Activated CD4-positive, alpha-beta memory T cell treated with anti-CD3 and anti-CD28 coated beads for 36 hours (primary cell): Measurements from ENCODE around the gene PLA1A. TPM values are rescaled to one million over a fixed set of nuclear protein-coding genes. Genes with fewer than 3 reads are reported as not detected.
"Not testable (repeated sequence)": the region's sequence is repeated elsewhere in the genome, so short reads cannot be mapped to it uniquely, and the experiment has no call there.

Experiments used
- CTCF ChIA-PET: fragments of 350-600 bp; sonication (Branson Sonifier 250); formaldehyde crosslinking; loops from one replicate; lab custom pipeline; 2021; ENCODE audit warnings: antibody characterized with exemption, inconsistent platforms; lab: Charles Lee
- POLR2A ChIA-PET: fragments of 350-600 bp; sonication (Branson Sonifier 250); formaldehyde crosslinking; loops from one replicate; lab custom pipeline; 2021; ENCODE audit warnings: antibody characterized with exemption; lab: Charles Lee
- DNase-seq: peaks from one replicate; pipeline ENCODE4 v3.0.0-alpha.2; 2020
- H3K27ac Mint-ChIP-seq: one replicate; pipeline ENCODE4 v1.8.0; 2021; ENCODE audit warnings: mixed read lengths
- H3K27me3 Mint-ChIP-seq: one replicate; pipeline ENCODE4 v1.8.0; 2021; ENCODE audit warnings: mixed read lengths
- H3K36me3 Mint-ChIP-seq: one replicate; pipeline ENCODE4 v1.8.0; 2021; ENCODE audit warnings: mixed read lengths
- H3K4me1 Mint-ChIP-seq: one replicate; pipeline ENCODE4 v1.8.0; 2021; ENCODE audit warnings: low read depth, mixed read lengths
- H3K4me3 Mint-ChIP-seq: one replicate; pipeline ENCODE4 v1.8.0; 2021; ENCODE audit warnings: mild to moderate bottlenecking, mixed read lengths
- H3K9me3 Mint-ChIP-seq: one replicate; pipeline ENCODE4 v1.8.0; 2021; ENCODE audit warnings: mixed read lengths
- intact Hi-C: fragments of 100-400 bp; cut with micrococcal nuclease; formaldehyde crosslinking; loops from one replicate; pipeline ENCODE4 v1.15.1; 2023
- total RNA-seq, 2 experiments: library from RNA; stranded (reverse); gene quantifications; one replicate each; pipeline ENCODE4 v1.2.3, GENCODE V29; 2021

PLA1A gene
- total RNA-seq, 2 experiments from 2014 or later: 0.31 to 0.34 TPM

DNA sequence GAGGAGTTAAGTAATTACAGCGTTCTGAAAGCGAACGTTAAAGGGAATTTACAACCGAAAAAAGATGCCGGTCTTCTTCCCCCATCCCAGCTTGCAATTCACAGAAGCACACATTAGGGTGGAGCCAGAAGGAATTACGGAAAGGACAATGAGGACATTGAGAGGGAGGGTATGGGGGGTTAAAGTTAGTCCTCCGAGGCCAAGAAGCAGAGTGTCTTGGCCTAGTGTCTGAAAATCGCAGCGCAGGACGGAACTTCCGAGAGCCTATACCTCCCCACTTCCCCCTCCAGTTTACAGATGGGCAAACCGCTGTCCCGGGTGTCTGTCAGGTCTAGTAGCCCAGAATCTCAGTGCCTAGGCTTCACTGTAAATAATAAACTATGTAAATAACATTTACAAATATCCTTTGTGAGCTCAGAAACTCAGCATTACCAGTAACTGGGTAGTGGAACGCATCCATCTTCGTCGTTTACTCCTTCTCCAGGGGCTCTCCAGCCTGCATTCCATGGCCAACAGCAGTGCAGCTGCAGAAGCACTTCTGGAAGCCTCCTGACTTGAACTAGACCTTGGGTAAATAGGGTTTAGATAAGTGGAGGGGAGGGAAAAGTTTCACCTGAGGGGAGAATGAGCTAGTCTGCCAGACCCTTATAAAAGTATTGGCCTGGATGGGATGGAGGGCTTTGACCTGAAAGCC is 17.5 kb upstream of the PLA1A start:
- DNase-seq: peak; percentile 25
- intact Hi-C loops: loop anchor here (1.0 kb wide), 1 partner anchor 97 kb away; the partner anchor contains the start of gene COX17
- H3K4me1 Mint-ChIP-seq: peaks cover 26% of the 10 kb centered on the region

GRCh38 chr3:119582178-119582577 is 15.5 kb upstream of the PLA1A start:
- peaks cover 3% of the 10 kb centered on the region for H3K27me3 Mint-ChIP-seq
- no peaks in the 10 kb centered on the region for H3K9me3 Mint-ChIP-seq
- ChIA-PET POLR2A (interaction anchor here (3.6 kb wide), 1 partner anchor 94 kb away, joined by 13 read pairs; no protein-coding TSS in a partner anchor), CTCF (interaction anchor here (1.6 to 3.7 kb wide), 2 partner anchors 19 to 22 kb away, joined by 6 to 16 read pairs; no protein-coding TSS in a partner anchor)
- no peak overlapping the region for H3K4me3 Mint-ChIP-seq
- H3K4me1 Mint-ChIP-seq: peaks cover 28% of the 10 kb centered on the region
- peak overlapping the region; percentile 39 for H3K27ac Mint-ChIP-seq
- peak; percentile 69 for DNase-seq
- intact Hi-C loops: loop anchor here (1.0 to 2.0 kb wide), 2 partner anchors 20 to 57 kb away; no protein-coding TSS in a partner anchor
- H3K36me3 Mint-ChIP-seq: no peaks in the 10 kb centered on the region

More for the DNA sequence above, 17.5 kb upstream of the PLA1A start:
- ChIA-PET POLR2A (interaction anchor here (0.6 to 3.6 kb wide), 5 partner anchors 17 to 711 kb away, joined by 3 to 13 read pairs (median 4); partner anchors contain the start of gene ARHGAP31), CTCF (interaction anchor here (0.7 to 3.7 kb wide), 5 partner anchors 21 to 829 kb away, joined by 3 to 16 read pairs (median 4); partner anchors contain the start of gene CD80)
- peaks cover 3% of the 10 kb centered on the region for H3K27me3 Mint-ChIP-seq
- peak overlapping the region; percentile 74 for H3K4me3 Mint-ChIP-seq
- no peaks in the 10 kb centered on the region for H3K9me3 Mint-ChIP-seq
- H3K36me3 Mint-ChIP-seq: no peaks in the 10 kb centered on the region
- peak overlapping the region; percentile 61 for H3K27ac Mint-ChIP-seq

DNA sequence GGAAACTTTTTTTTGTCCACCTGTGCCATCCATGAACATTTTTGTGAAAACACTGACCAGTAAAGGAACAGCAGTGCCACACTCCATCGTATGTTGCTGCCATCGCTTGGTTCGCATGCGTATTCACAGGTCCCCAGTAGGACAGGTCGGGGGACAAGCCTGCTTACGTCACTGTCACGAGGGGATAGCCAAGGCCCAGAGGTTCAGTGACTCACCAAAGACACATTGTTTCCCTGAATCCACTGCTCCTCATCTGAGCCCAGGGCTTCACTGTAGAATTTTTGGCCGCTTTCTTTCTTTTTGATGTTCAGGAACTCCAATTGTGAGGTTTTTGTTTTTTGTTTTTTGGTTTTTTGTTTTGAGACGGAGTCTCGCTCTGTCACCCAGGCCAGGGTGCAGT is 12.5 kb upstream of the PLA1A start:
- no peak for DNase-seq
- ChIA-PET CTCF (interaction anchor here (1.2 kb wide), 1 partner anchor 15 kb away, joined by 3 read pairs; no protein-coding TSS in a partner anchor), POLR2A (no interaction called here)
- H3K27ac Mint-ChIP-seq: no peak overlapping the region
- intact Hi-C loops: no loop called here
- no peak overlapping the region for H3K4me3 Mint-ChIP-seq
- peaks cover 4% of the 10 kb centered on the region for H3K9me3 Mint-ChIP-seq
- H3K27me3 Mint-ChIP-seq: peaks cover 6% of the 10 kb centered on the region
- peaks cover 35% of the 10 kb centered on the region for H3K4me1 Mint-ChIP-seq
- peaks cover 6% of the 10 kb centered on the region for H3K36me3 Mint-ChIP-seq

- intact Hi-C loops: no loop called here
- Mint-ChIP-seq H3K27me3 (peaks cover 8% of the 10 kb centered on the region), H3K4me3 (no peak overlapping the region), H3K27ac (no peak overlapping the region), H3K36me3 (peaks cover 8% of the 10 kb centered on the region), H3K9me3 (peaks cover 10% of the 10 kb centered on the region), H3K4me1 (peaks cover 32% of the 10 kb centered on the region)
- ChIA-PET CTCF (interaction anchor here (1.2 kb wide), 1 partner anchor 14 kb away, joined by 3 read pairs; no protein-coding TSS in a partner anchor), POLR2A (no interaction called here)
- DNase-seq: no peak
These were observed 11.7 kb upstream of the PLA1A start for GRCh38 chr3:119585856-119586570.

- intact Hi-C loops: no loop called here
- Mint-ChIP-seq H3K27me3 (peaks cover 8% of the 10 kb centered on the region), H3K27ac (no peak overlapping the region), H3K4me3 (no peak overlapping the region), H3K9me3 (peaks cover 10% of the 10 kb centered on the region), H3K4me1 (peaks cover 27% of the 10 kb centered on the region), H3K36me3 (peaks cover 8% of the 10 kb centered on the region)
- POLR2A ChIA-PET: no interaction called here
- no peak for DNase-seq
- CTCF ChIA-PET: no interaction called here
These were observed 10.9 kb upstream of the PLA1A start for GRCh38 chr3:119586733-119587172.

DNA sequence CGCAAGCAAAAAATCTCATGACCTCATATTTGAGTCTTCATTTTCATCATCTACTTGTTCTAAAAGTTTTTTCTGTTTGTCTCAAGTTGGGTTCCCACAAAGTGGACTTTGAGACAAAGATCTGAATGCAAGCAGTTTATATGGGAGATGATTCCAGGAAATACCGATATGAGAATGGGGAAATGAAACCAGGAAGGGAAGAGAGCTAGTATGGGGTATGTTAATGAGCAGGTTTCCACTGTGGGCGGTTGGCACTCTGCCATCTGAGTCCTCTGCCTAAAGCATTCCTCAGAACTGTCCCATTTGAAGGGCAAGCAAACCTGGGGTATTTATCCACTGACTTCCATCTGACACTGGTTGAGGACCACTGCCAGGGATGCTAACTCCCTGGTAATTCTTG is 9.6 kb upstream of the PLA1A start:
- H3K27ac Mint-ChIP-seq: no peak overlapping the region
- DNase-seq: peak; percentile 34
- H3K9me3 Mint-ChIP-seq: peaks cover 10% of the 10 kb centered on the region
- H3K4me1 Mint-ChIP-seq: peaks cover 18% of the 10 kb centered on the region
- CTCF ChIA-PET: interaction anchor here (1.1 to 2.3 kb wide), 2 partner anchors 10 to 12 kb away, joined by 3 to 5 read pairs; no protein-coding TSS in a partner anchor
- peaks cover 9% of the 10 kb centered on the region for H3K27me3 Mint-ChIP-seq
- peaks cover 8% of the 10 kb centered on the region for H3K36me3 Mint-ChIP-seq
- intact Hi-C loops: no loop called here
- POLR2A ChIA-PET: no interaction called here
- H3K4me3 Mint-ChIP-seq: no peak overlapping the region

- POLR2A ChIA-PET: no interaction called here
- Mint-ChIP-seq H3K36me3 (peaks cover 8% of the 10 kb centered on the region), H3K4me3 (no peak overlapping the region), H3K9me3 (peaks cover 10% of the 10 kb centered on the region), H3K4me1 (peaks cover 18% of the 10 kb centered on the region), H3K27me3 (peaks cover 9% of the 10 kb centered on the region), H3K27ac (no peak overlapping the region)
- CTCF ChIA-PET: interaction anchor here (1.1 to 2.3 kb wide), 2 partner anchors 11 kb away, joined by 3 to 5 read pairs; no protein-coding TSS in a partner anchor
- intact Hi-C loops: no loop called here
- no peak for DNase-seq
These were observed 8.4 kb upstream of the PLA1A start for GRCh38 chr3:119589102-119589773.

DNA sequence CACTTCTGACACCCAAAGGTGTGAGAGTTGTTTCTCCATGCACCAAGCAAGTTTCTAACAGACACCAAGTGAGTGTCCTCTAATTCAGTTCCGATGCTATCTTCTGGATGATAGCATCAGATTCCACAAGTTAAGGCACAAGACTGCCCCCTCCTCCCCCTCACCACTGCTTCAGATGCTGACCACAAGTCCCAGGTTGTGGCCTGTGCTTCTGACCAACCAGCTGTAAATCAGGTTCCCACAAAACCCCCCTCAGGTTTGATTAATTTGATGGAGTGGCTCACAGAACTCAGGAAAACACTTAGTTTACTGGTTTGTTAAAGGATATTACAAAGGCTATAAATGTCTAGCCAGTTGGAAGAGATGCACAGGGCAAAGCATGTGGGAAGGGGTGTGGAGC is 7.0 kb upstream of the PLA1A start:
- ChIA-PET POLR2A (no interaction called here), CTCF (interaction anchor here (0.6 kb wide), 1 partner anchor 36 kb away, joined by 4 read pairs; no protein-coding TSS in a partner anchor)
- Mint-ChIP-seq H3K27me3 (peaks cover 9% of the 10 kb centered on the region), H3K36me3 (peaks cover 8% of the 10 kb centered on the region), H3K9me3 (peaks cover 10% of the 10 kb centered on the region), H3K4me3 (no peak overlapping the region), H3K4me1 (peaks cover 18% of the 10 kb centered on the region), H3K27ac (no peak overlapping the region)
- DNase-seq: no peak
- intact Hi-C loops: no loop called here

DNA sequence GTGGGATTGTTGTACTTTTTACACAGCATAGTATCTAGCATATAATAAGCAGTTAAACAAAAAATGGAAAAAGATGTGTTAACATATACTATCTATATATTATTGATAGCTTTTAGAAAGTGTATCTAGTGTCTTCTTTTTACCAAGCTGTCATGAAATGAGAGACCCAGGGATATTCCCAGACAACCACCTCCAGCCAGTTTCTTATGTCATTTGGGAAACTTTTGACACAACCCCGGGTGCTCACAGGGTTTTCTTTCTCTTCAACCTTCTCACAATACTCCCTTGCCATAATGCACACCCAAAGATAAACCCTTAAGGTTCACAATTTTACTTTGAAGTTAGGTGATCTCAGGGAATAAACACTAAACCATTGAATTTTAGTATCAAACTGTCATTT is 4.8 kb upstream of the PLA1A start:
- intact Hi-C loops: no loop called here
- H3K4me1 Mint-ChIP-seq: peaks cover 21% of the 10 kb centered on the region
- POLR2A ChIA-PET: no interaction called here
- CTCF ChIA-PET: no interaction called here
- H3K9me3 Mint-ChIP-seq: peaks cover 10% of the 10 kb centered on the region
- peaks cover 8% of the 10 kb centered on the region for H3K36me3 Mint-ChIP-seq
- H3K27ac Mint-ChIP-seq: no peak overlapping the region
- peaks cover 9% of the 10 kb centered on the region for H3K27me3 Mint-ChIP-seq
- no peak overlapping the region for H3K4me3 Mint-ChIP-seq
- no peak for DNase-seq

- Mint-ChIP-seq H3K27me3 (peaks cover 9% of the 10 kb centered on the region), H3K4me3 (no peak overlapping the region), H3K9me3 (peaks cover 10% of the 10 kb centered on the region), H3K27ac (no peak overlapping the region), H3K4me1 (peaks cover 18% of the 10 kb centered on the region), H3K36me3 (peaks cover 8% of the 10 kb centered on the region)
- intact Hi-C loops: no loop called here
- DNase-seq: no peak
- ChIA-PET POLR2A (no interaction called here), CTCF (no interaction called here)
These were observed 3.6 kb upstream of the PLA1A start for GRCh38 chr3:119594066-119594465.

DNA sequence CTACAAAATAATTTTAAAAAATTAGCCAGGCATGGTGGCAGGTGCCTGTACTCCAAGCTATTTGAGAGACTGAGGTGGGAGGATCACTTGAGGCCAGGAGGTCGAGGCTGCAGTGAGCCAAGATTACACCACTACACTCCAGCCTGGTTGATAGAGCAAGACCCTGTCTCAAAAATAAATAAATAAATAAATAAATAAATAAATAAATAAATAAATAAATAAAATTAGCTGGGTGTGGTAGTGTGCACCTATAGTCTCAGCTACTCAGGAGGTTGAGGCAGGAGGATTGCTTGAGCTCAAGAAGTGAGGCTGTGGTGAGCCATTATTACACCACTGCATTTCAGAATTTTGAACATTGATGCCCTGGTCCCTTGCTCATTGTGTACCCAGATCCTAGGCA is 2.8 kb upstream of the PLA1A start:
- POLR2A ChIA-PET, intact Hi-C loops, DNase-seq, H3K4me3 Mint-ChIP-seq, CTCF ChIA-PET, H3K9me3 Mint-ChIP-seq, H3K27ac Mint-ChIP-seq, H3K36me3 Mint-ChIP-seq, H3K27me3 Mint-ChIP-seq: not testable (repeated sequence)
- H3K4me1 Mint-ChIP-seq: peaks cover 20% of the 10 kb centered on the region
